GM10847 (cell line): ENCODE results near the gene EBF3.

Source experiments
- POLR2A ChIP-seq: IDR thresholded peaks from 2 replicates; pipeline ENCODE4 v1.6.1; 2011; ENCODE audit not compliant: insufficient read length; ENCODE audit errors: extremely low read depth

Gene EBF3

GRCh38 chr10:129809431-129809830 is 154.6 kb downstream of the EBF3 start:
- TF ChIP-seq POLR2A, result no peak

- TF ChIP-seq POLR2A, result no peak
These were observed 155.7 kb downstream of the EBF3 start for GRCh38 chr10:129808092-129808983.

- no peak for TF ChIP-seq POLR2A
These were observed 156.9 kb downstream of the EBF3 start for GRCh38 chr10:129807211-129807610.

- TF ChIP-seq POLR2A, result no peak
These were observed 163.2 kb downstream of the EBF3 start for GRCh38 chr10:129800796-129801340.

- TF ChIP-seq POLR2A, result no peak
These were observed 164.1 kb downstream of the EBF3 start for GRCh38 chr10:129799942-129800341.

- TF ChIP-seq POLR2A, result no peak
These were observed 167.2 kb downstream of the EBF3 start for GRCh38 chr10:129796710-129797420.

- no peak for TF ChIP-seq POLR2A
These were observed 170.1 kb downstream of the EBF3 start for GRCh38 chr10:129793996-129794395.

GRCh38 chr10:129793479-129793878 is 170.6 kb downstream of the EBF3 start:
- TF ChIP-seq POLR2A, result no peak

GRCh38 chr10:129792864-129793263 is 171.2 kb downstream of the EBF3 start:
- TF ChIP-seq POLR2A, result no peak

GRCh38 chr10:129792141-129792540 is 171.9 kb downstream of the EBF3 start:
- TF ChIP-seq POLR2A, result no peak

- no peak for TF ChIP-seq POLR2A
These were observed 173.2 kb downstream of the EBF3 start for GRCh38 chr10:129790715-129791446.

- no peak for TF ChIP-seq POLR2A
These were observed 175.9 kb downstream of the EBF3 start for GRCh38 chr10:129788215-129788614.

- no peak for TF ChIP-seq POLR2A
These were observed 176.5 kb downstream of the EBF3 start for GRCh38 chr10:129787557-129787956.

- no peak for TF ChIP-seq POLR2A
These were observed 177.9 kb downstream of the EBF3 start for GRCh38 chr10:129786216-129786615.

- no peak for TF ChIP-seq POLR2A
These were observed 178.5 kb downstream of the EBF3 start for GRCh38 chr10:129785536-129785981.
